GM21367 (cell line): ENCODE results near the gene DCX.
"Not testable (repeated sequence)": the region's sequence is repeated elsewhere in the genome, so short reads cannot be mapped to it uniquely, and the experiment has no call there.

Experiments
- ATAC-seq: cut with Tn5 transposase; IDR thresholded peaks from one replicate; pipeline ENCODE4 v1.9.1; 2021; ENCODE audit not compliant: unreplicated experiment

Gene DCX

DNA sequence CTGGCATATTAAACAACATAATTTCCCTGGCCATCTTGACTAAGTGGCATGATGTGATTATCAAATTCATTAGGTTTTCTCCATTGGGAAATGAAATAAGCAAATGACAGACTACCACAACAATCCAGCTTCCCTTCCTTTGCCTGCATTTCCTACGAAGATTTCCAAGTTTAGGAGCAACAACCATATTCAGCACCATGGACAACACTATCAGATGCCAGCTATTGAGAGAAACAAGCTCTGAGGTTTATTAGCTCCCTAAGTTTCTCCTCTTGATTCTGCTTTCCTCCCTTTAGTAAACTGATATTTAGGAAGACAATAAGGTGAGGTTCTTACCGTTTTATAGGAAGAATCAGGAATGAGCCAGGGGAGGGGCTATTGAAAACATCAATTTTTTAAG lies 36.2 kb downstream of the DCX start:
- no peak for ATAC-seq

DNA sequence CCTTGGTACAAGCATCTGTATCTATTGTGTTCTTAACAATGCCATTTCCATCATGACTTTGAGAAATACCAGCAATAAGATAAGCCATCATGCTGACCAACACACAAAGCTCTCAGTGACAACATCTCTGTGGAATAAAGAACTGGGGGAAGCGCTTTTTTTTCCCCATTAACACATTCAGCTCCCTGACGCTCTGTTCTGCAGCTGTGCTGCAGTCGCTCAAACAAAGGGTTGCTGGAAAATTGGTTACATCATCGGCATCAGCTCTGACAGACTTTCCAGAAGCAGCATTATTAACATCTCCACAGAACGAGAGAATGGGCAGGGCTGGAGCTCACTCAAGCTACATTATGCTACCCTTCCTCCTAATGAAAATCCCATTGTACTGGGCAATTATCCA lies 39.9 kb downstream of the DCX start:
- ATAC-seq, result no peak

DNA sequence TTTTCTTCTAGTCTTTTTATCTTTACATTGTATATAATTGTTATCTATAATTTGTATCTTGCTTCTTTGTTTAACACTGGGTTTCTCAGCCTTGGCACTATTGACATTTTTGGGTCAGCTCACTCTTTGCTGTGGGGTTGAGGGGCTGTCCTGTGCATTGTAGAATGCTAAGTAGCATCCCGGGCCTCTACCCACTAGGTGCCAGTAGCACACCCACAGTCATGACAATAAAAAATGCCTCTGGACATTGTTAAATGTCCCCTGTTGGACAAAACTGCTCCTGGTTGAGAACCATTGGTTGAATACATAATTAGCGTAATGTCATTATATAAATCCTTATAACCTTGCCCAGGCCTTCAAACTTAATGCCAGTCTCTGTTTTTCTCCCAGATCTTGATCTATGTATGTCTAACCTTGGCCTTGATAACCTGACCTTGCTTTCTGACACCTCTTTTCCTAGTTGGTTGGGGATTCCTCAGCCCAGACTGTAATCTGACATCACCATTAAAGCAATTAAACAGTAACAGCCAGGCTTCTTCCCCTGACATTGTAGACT lies 46.1 kb downstream of the DCX start:
- no peak for ATAC-seq

DNA sequence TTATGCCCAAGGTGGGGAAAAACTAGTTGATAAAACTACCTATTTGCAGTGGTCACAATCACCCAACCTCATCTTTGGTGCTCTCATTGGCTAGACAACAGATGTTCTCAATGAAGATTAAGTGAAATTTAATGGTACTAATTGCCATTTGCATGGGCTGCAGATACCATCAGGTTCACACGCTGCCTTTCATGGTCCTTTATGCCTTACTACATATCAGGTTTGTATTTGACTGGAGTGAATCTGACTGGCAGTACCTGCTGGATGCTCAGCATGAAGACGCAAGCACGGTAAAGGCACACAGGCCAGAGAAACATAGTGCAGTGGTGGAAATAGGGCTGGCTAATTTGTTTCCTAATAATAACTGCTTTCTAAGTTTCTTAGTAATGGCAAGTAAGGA lies 48.3 kb downstream of the DCX start:
- no peak for ATAC-seq

DNA sequence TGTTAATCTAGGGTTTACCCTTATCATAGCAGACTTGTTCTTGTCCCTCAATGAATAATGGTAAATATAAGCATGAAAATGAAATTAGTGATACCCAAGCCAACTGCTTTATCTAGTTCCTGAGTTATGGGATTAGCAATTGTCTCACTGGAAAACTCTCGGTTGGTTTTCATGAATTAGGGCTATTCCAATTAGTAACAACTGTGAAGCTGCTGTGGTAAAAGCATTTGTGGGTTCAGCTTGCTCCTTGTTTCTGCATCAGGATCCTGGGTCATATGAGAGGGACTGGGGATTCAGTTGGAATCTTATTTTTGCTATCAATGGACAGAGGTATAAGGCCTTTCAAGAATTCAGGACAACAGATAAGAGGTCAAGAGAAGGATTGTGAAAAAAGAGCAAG lies 50.2 kb downstream of the DCX start:
- no peak for ATAC-seq

DNA sequence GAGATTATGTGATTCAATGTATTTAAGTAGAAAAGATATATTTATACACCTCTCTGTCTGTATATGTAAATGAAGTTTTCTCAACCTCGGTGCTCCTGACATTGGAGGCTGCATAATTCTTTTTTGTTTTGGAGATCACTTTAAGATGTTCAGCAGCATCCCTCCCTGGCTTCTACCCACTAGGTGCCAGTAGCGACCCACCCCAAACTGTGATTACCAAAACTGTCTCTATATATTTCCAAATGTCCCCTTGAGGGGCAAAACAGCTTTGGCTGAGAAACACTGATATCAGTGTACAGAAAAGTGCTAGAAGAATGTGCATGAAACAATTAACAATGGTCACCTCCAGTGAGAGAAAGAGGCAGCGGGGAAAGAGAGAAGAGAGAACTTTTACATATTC lies 51.2 kb downstream of the DCX start:
- ATAC-seq, result no peak

DNA sequence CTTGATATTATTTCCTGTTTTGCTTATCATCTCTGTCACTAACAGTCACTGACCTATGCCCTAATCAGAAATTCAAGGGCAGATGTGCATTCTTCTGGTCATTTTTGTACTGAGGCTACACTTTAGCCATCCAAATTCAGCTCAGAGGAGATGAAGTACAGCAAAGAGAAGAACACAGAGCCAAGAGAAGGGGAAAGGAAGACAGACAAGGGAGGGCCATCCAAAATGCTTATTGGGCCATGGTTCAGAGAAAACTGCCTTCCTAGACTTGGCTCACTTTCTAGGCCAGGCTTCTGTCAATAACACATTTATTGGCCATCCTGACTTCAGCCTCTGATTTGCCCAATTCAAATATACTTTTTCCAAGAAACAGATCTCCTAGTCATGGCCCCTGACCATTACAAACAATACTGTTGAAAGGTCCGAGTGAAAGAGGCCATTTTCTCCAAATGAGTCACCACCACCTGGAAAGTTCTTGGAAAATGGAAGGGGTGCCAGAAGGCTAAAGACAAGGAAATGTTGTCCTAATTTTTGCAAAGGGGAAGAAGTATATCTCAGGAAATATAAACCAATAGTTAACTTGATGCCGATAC lies 56.4 kb downstream of the DCX start:
- ATAC-seq, result no peak

DNA sequence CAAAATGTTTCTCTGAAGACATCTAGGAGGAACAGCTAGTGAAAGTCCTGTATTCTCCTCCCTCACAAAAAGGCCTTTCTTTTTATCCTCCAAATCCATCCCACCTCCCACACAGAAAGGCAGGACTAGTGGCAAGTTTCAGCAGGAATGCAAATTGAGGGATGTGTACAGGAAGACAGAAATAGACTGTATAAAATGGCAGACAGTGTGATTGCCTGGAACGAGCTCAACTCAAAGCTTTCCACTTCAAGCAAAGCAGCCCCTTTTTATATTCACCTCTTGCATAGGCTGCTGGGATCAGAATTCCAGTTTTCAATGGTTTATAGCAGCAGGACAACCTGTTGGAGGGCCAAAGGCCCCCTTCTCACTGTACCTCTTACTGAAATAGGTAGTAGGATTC lies 57.5 kb downstream of the DCX start:
- no peak for ATAC-seq

DNA sequence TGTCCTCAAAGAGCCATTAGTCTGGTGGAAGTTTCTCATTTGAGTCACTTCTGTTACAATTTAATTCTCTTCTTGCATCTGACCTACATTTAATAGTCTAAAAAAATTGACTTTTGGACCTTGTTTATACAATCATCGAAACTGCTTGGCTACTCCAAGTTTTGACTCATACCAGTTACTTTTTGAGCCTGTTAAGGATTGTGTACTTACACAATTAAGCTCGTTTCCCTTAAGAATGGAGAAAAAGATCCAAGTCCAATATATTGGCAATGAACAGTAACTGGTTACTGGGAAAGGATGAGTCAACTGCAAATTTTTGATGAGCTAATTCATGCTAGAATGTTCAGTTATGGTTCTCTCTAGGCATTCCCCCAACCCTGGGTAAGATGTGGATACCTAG lies 58.2 kb downstream of the DCX start:
- ATAC-seq, result no peak

DNA sequence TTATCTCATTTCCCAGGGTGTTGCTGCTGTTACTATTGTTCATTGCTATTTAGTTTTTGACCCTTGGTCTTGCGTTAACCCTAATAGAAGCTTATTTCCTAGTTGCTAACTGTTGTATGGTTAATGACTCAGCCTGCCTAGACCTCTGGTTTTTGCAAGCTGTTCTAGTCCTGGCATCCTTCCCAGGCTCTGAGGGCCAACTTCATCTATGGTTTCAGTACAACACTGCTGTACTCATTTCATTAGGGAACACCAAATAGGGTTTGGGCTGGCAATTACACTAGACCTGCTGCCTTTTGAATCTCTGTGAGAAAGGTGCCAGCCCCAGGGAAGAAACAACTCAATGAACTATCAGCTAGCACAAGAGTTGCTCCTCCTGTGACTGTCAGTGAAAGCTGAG lies 59.6 kb downstream of the DCX start:
- ATAC-seq, result no peak

DNA sequence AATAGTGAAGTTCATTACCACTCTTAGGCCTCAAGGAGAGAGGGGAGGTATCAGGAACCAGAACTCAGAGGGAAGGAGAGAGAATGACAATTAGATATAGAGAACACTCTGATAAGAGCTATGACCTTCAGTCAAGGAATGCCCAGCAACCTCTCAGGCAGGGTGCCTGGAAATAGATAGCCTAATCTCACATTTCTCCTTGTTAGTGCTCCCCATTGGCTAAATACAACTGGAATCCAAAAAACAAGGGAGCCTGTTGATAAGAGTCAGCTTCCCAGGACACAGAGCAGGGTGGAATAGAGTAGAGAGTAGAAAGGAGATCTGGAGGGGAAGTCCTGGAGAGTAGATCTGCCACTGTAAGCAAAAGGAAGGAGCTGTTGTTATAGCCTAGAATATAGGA lies 62.1 kb downstream of the DCX start:
- no peak for ATAC-seq

DNA sequence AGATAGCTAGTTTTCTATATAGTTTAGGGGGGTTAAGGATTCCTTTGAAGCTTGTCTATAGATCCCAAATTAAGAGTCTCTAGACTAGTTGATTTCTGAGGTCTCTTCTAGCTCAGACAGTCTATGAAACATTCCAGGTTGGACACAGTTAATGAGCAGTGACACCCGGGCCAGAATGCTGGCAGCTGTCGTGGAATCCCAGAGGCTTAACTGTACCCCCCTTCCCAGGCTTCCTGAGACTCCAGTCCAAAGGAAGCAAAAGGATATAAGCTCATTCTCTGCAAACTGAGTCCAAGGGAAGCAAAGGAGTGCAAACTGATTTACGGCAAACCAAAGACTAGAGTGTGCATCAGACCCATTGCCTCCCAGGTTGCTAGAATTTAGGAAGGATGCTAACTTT lies 62.9 kb downstream of the DCX start:
- no peak for ATAC-seq

DNA sequence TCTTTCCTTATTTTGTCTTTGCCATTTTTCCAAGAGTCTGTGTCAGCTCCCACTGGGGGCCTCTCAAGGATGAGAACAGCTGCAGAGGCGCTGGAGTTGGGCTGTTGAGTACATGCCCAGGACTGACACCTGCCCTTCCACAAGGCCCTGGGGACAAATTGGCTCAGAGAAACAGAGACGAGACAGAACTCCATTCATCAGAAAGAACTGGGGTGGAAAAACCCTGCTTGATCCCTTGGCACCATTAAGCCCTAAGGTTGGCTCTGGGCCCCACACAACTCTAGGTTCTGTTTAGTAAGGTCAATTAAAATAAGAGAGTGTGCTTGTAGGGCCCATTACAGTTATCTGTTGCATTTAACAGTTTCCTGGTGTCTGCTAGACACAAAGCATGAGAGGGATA lies 63.6 kb downstream of the DCX start:
- ATAC-seq, result no peak

DNA sequence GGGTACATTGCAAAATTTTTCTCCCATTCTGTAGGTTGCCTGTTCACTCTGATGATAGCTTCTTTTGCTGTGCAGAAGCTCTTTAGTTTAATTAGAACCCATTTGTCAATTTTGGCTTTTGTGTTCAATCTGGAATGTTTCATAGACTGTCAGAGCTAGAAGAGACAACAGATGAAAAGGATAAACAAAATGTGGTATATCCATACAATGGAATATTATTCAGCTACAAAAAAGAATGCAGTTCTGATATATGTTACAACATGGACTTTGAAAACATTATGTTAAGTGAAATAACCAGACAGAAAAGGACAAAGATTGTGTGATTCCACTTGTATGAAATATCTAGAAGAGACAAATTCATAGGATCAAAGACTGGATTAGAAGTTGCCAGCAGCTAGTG lies 65.8 kb downstream of the DCX start:
- ATAC-seq, result not testable (repeated sequence)

DNA sequence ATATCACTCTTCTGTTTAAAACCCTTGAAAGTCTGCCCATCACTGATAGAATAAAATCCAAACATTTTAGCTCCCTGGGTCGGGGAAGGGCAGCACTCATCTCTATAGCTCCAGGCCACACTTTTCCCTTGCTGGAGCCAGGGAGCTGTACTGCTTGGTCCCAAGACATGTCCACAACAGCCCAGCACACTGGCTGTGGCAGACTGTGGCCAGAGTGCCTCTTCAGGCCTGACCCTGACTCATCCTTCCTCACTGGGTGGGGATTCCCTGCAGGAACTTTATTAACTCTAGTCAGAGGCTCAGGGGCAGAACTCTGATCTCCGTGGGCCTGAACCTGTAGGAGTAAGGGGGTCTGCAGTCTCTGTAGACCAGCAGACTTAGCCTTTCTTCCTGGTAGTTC lies 71.9 kb downstream of the DCX start:
- no peak for ATAC-seq

DNA sequence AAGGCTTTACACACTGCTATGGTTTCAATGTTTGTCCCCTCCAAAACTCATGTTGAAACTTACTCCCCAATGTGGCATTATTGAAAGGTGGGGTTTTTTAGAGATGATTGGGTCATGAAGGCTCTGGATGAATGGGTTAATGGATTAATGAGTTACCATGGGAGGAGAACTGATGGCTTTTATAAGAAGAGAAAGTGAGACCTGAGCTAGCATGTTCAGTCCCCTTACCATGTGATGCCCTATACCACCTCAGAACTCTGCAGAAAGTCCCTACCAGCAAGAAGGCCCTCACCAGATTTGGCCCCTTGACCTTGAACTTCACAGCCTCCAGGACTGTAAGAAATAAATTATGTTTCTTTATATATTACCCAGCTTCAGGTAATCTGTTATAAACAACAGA lies 72.8 kb downstream of the DCX start:
- no peak for ATAC-seq

DNA sequence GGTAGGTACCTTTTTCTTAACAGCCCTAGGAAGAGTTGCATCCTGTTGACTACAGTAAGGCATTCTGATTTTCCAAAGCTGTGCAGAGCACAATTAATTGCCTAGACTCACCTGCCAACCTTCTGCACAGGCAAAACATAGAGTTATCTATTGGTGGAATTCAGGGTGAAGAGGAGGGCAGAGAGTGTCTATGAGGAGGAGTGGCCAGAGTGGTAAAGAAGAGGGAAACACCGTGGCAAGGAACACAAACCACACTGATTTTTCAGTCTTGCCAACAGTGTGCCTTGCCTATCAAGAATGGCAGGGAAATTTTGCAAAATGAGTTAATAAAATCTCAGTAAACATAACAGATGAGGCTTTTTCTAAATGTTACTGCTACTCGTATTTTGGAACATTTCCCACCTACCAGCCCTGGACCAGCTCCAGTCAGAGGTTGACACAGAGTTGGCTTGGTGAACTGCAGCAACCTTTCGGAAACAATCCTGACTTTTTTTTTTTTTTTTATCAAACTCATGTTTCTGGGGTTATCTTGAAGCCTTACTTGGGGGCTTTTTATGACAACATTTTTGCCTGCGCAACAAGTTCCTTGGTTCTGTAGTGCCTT lies 73.8 kb downstream of the DCX start:
- no peak for ATAC-seq

DNA sequence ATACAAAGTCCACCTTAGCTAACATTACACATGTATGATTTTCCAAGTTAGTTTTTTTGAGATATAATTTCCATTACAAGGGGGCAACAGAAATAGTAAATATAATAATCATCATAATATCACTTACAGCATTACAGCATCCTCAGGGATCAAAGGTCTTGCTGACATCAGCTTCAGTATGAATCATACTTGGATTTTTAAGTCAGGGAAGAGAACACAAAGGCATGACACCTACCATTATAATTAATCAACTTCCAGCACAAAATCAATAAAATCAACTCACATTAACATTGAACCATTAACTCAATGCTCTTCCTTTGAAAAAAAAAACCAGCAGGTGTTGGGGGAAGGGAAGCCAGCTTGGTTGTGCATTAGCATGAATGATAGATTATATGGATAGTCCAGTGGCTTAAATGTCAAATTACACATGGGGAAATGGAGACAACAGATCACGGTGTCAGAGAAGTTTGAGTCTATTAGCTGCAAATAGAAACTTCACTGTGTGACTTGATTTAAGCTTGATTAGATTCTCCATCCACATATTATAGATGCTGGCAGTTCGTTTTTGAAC lies 74.8 kb downstream of the DCX start:
- ATAC-seq, result no peak

DNA sequence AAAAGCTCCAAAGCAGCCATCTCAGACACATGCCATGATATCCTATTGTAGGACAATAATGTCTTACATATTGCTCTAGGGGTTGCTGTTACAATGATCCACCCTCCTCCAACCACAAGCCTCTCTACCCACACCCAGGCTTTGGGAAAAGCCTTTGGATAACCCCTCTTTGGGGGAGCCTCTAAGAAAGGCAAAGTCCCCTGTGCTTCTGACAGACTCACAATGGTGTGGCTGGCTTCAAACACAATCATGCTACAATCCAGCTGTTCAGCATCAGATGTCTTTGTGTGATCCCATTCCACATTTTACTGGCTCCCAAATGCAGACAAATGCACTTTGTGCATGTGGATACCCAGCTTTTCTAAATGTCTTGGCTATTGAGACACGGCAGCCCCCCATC lies 75.9 kb downstream of the DCX start:
- no peak for ATAC-seq

DNA sequence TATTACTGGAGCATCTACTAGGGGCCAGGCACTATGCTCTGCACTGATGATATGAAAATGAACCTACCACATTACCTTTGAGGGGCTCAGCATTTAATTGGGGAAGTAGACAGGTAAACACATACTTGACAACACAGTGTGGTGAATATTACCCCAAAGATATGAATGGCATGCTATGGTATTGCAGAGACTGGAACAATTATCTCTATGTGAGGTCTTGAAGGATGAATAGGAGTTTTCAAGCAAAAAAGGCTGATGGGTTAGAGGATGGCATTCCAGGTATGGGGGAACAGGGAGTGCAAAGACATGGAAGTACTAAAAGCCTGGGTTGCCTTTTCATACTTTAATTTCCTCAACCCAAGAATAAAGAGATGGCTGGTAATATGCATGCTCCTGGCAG lies 82.6 kb downstream of the DCX start:
- no peak for ATAC-seq

DNA sequence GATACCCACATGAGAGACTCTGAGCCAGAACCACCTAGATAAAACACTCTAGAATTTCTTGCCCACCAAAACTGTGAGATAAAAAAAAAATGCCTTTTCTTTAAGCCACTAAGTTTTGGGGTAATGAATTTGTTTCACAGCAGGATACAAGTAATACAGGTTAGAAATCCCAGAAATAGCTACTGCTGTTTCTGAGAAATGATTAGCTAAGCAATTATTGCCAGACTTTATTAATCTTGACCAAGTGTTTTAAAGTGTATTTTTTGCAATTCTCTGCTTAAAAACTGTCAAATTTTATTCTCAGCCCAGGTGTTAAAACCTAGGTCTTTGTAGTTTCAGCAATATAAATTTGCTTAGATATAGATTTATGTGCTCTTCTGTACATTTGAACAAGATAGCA lies 83.1 kb downstream of the DCX start:
- ATAC-seq, result no peak

DNA sequence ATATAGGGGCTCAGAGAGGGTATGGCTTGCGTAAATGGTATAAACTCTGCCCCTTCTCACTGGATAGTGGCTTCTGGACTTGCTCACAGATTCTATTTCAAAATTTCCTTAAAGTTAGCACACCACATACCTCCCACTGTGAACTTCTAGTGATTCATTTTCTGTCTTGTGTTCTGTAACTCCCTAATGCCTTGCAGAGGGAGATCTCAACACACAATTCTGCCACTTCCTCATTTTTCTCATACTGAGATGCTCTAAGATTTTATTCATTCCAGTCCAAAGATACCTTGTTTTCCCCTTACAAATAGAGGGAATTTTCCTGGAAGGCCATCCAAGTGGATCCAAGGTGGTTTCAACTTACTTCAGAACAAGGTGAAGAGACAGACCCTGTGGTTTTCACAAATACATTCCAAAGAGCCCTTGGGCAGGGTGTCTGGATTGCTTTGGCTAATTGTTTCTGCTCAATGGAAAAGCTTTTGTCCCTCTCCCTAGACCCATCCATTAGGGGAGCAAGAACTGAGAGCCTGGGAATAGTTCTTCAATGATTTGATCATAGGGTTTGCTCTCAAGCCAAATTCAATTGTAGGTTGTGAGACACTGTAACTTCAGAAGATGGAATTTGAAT lies 89.6 kb downstream of the DCX start:
- no peak for ATAC-seq
